ENCODE data around the gene STIP1. TPM values are rescaled to one million over a fixed set of nuclear protein-coding genes. Genes with fewer than 3 reads are reported as not detected.

STIP1 gene
- total and polyA plus RNA-seq, 2 of the 8 experiments (the other 6 are each of a cell fraction or from before 2014, with no cell fraction given): 140 to 329 TPM

DNA sequence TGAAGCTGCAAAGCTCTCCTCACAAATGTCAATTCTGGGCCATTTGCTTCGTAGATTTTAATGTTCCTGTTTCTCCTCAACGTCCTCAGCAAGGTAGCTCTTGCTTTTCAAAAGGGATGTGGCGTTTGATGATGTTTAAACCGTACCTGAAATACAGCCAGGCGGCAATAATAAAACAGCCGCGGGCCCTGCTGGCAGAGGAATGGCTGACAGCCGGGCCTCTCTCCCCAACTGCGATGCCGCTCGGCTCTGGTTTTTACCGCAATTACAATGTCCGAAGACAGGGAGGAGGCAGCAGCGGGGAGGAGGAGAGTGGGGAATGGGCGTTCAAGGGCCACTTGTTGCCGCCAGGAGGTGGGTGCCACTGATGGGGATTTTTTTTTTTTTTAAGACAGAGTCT lies 47.6 kb upstream of the STIP1 start:
- Histone ChIP-seq H3K4me3 (ENCODE audit: extremely low read depth in 1 of 4, insufficient read depth in 2 of 4, low read depth in 3 of 4, low read length in 4 of 4) (no peak overlapping the region), H3K79me2 (ENCODE audit: control insufficient read depth in 1 of 2, insufficient read depth in 2 of 2, low read length in 2 of 2) (no peaks in the 10 kb centered on the region), H2BK20ac (ENCODE audit: low read length) (no peak overlapping the region), H3K18ac (ENCODE audit: extremely low read depth, low read length) (no peak overlapping the region), H3K4ac (replicated peaks; ENCODE audit: insufficient read length, low read depth, low read length) (no peak overlapping the region), H3K27me3 (replicated peaks in 1 of 4; ENCODE audit: control insufficient read depth in 3 of 4, extremely low read depth in 1 of 4, insufficient read depth in 3 of 4, low read length in 3 of 4) (peaks cover 0 to 63% (median 24%) of the 10 kb centered on the region in 4 experiments; a peak in 6 of 7 replicates), H3K79me1 (ENCODE audit: low read depth, low read length) (peaks cover 3% of the 10 kb centered on the region), H4K20me1 (replicated peaks in 1 of 2; ENCODE audit: control insufficient read depth in 1 of 2, insufficient read depth in 2 of 2, low read length in 2 of 2) (peaks cover 5 to 20% of the 10 kb centered on the region in 2 experiments), H3K23ac (ENCODE audit: insufficient read length) (no peak overlapping the region), H3K4me1 (replicated peaks in 1 of 4; ENCODE audit: control insufficient read depth in 3 of 4, insufficient read depth in 4 of 4, low read length in 3 of 4) (no peaks in the 10 kb centered on the region; a peak in 1 of 7 replicates), H2BK15ac (ENCODE audit: low read length) (no peak overlapping the region), H3K56ac (replicated peaks; ENCODE audit: insufficient read length, low read depth, low read length) (no peak overlapping the region), H3K36me3 (ENCODE audit: control insufficient read depth in 2 of 4, insufficient read depth in 4 of 4, low read length in 3 of 4) (no peaks in the 10 kb centered on the region), H3K9ac (replicated peaks in 1 of 4; ENCODE audit: extremely low read depth in 1 of 4, low read depth in 3 of 4, low read length in 3 of 4) (no peak overlapping the region), H3K9me3 (ENCODE audit: insufficient read depth in 2 of 2, low read depth in 1 of 2, low read length in 1 of 2) (no peaks in the 10 kb centered on the region), H3K14ac (ENCODE audit: insufficient read length) (no peak overlapping the region), H2BK5ac (ENCODE audit: low read depth, low read length) (no peak overlapping the region), H2AFZ (ENCODE audit: low read length) (no peak overlapping the region), H2BK120ac (replicated peaks; ENCODE audit: low read depth, low read length) (no peak overlapping the region), H3K4me2 (ENCODE audit: insufficient read depth in 1 of 2, low read depth in 2 of 2, low read length in 2 of 2) (no peak overlapping the region), H3K23me2 (ENCODE audit: low read depth, low read length) (no peaks in the 10 kb centered on the region), H3K27ac (ENCODE audit: low read depth, low read length) (no peak overlapping the region), H4K8ac (ENCODE audit: extremely low read depth, insufficient read depth, low read length) (no peak overlapping the region), H2AK5ac (ENCODE audit: low read depth, low read length) (no peak overlapping the region), H4K5ac (ENCODE audit: insufficient read length, low read depth, low read length) (no peak overlapping the region), H2BK12ac (ENCODE audit: low read depth, low read length) (no peak overlapping the region), H4K91ac (replicated peaks; ENCODE audit: insufficient read length, low read length) (no peak overlapping the region)
- WGBS, 2 experiments (ENCODE audit: extremely low coverage in 1 of 2, insufficient coverage in 1 of 2, insufficient read length in 1 of 2, insufficient replicate concordance in 2 of 2, low coverage in 1 of 2, low lambda C conversion rate in 2 of 2, missing lambda C conversion rate in 1 of 2): 89% methylated on average over 16 of the region's 16 CpGs; no CpG with 5 or more reads in 1 of the 2 experiments
- FAIRE-seq (no peak), DNase-seq (ENCODE audit: low read depth in 1 of 2, low spot score in 2 of 2) (no peak)
- no peak for TF ChIP-seq CREB1 (IDR thresholded peaks at IDR 0.05)
- TF ChIP-seq JUN (IDR thresholded peaks at IDR 0.05; ENCODE audit: low read depth, low read length): no peak
- TF ChIP-seq CBX5 (IDR thresholded peaks at IDR 0.05; ENCODE audit: low read depth, low read length): no peak
- TF ChIP-seq, protein P1, sequence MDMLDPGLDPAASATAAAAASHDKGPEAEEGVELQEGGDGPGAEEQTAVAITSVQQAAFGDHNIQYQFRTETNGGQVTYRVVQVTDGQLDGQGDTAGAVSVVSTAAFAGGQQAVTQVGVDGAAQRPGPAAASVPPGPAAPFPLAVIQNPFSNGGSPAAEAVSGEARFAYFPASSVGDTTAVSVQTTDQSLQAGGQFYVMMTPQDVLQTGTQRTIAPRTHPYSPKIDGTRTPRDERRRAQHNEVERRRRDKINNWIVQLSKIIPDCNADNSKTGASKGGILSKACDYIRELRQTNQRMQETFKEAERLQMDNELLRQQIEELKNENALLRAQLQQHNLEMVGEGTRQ (IDR thresholded peaks at IDR 0.05; ENCODE audit: low read length): no peak
- no peak for TF ChIP-seq ZNF274 (IDR thresholded peaks at IDR 0.05; ENCODE audit: borderline replicate concordance, extremely low read depth, low read length)
- no peak for TF ChIP-seq KDM5A (IDR thresholded peaks at IDR 0.05; ENCODE audit: low read length)
- no peak for TF ChIP-seq HDAC6 (IDR thresholded peaks at IDR 0.05; ENCODE audit: low read depth, low read length)
- no peak for TF ChIP-seq BRCA1 (IDR thresholded peaks at IDR 0.05; ENCODE audit: low read depth, low read length)
- CTCF ChIA-PET (ENCODE audit: partially characterized antibody): interaction anchor here (0.5 to 11.5 kb wide), 8 partner anchors 9 to 137 kb away, joined by 3 to 165 read pairs (median 4); no protein-coding TSS in a partner anchor
- POLR2A ChIA-PET (ENCODE audit: partially characterized antibody): interaction anchor here (1.3 kb wide), 1 partner anchor 138 kb away, joined by 3 read pairs; no protein-coding TSS in a partner anchor

Measured in H1 (cell line).